NCI-H146 (cell line): ENCODE results near the gene HYAL2.

Experiments
- DNase-seq: peaks from one replicate; lab custom pipeline; 2025; lab: John Stamatoyannopoulos, UW

HYAL2 gene

DNA sequence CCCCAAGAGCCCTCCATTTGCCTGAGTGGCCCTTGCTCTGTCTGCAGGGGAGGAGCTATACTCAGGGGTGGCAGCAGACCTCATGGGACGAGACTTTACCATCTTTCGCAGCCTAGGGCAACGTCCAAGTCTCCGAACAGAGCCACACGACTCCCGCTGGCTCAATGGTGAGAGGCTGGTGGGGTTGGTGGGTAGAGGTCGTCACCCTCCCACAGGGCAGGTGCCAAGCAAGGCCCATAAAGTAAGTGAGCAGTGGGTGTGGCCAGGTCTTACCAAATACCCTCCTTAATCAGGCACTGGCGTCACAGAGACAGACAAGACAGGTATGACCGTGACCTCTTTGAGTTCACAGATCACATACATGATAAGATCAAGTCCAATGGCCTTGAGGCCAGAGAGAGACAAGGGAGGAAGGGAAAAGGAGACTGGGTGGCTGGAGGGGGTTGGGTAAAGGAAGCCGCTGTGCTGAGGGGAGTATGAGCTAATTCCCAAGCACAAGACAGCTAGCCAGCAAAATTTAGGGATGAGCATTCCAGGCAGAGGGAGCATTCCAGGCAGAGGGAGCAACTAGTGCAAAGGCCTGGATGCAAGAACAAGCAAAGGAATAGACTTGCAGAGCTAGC, 51.1 kb downstream of the HYAL2 start:
- no peak for DNase-seq

DNA sequence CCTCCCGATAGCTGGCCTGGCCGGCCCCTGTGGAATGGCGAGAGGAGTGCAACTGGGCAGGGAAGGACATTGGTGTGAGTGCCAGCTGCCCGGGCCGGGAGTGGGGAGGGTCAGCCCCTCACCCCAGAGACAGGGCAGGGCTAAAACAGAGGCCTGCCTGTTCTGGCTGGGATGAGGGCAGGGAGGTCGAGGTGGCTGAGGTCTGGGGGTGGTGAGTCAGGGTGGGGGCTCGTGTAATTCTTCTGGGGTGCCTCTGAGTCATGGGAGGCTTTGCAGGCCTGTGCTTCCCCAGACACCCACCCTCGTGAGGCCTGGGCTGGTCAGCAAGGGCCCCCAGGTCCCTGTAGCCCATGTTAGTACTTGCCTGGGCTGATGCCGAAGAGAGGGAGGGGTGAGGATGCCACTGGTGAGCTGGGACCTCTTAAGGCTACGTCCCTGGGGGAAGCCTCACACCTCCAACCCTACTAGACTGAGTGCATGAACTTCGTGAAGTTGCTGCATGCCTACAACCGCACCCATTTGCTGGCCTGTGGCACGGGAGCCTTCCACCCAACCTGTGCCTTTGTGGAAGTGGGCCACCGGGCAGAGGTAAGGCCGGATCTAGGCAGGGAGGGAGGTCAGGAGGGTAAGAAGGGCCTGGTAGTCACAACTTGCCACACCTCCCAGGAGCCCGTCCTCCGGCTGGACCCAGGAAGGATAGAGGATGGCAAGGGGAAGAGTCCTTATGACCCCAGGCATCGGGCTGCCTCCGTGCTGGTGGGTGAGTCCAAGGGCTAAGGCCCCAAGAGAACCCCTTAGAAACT, 51.9 kb downstream of the HYAL2 start:
- DNase-seq: no peak

DNA sequence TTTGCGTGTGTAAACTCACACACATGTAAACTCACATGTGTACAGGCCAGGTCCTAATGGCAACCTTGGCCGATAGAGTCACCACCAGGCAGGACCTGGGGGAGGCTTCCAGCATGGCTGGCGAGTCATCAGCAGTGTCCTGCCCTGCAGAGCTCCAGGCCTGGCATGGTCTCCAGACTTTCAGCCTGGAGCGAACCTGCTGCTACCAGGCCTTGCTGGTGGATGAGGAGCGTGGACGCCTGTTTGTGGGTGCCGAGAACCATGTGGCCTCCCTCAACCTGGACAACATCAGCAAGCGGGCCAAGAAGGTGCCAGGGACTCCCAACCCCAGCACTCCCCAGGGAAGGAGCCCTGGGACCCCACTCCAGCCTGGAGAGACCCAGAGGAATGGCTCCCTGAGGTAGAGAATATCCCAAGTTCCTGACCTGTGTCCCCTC, 52.5 kb downstream of the HYAL2 start:
- no peak for DNase-seq

DNA sequence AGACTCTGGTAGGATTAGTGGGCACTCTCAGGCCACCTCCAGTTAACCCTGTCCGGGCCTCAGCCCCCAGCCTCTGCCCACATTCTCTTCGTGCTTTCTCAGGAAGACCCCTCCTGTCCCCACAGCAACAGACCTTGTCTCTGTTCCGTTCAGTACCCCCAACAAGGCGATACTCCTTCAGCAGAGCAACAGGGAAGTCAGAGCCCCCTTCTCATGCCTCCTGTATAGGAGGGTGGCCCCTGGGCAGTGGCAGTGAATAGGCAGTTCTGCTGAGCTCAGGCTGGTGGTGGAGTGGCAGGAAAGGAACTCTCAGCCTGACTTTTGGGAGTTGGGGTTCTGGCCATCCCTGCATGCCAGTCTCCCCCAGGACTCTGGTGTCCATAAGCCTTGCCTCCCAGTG, 53.1 kb downstream of the HYAL2 start:
- DNase-seq: no peak

DNA sequence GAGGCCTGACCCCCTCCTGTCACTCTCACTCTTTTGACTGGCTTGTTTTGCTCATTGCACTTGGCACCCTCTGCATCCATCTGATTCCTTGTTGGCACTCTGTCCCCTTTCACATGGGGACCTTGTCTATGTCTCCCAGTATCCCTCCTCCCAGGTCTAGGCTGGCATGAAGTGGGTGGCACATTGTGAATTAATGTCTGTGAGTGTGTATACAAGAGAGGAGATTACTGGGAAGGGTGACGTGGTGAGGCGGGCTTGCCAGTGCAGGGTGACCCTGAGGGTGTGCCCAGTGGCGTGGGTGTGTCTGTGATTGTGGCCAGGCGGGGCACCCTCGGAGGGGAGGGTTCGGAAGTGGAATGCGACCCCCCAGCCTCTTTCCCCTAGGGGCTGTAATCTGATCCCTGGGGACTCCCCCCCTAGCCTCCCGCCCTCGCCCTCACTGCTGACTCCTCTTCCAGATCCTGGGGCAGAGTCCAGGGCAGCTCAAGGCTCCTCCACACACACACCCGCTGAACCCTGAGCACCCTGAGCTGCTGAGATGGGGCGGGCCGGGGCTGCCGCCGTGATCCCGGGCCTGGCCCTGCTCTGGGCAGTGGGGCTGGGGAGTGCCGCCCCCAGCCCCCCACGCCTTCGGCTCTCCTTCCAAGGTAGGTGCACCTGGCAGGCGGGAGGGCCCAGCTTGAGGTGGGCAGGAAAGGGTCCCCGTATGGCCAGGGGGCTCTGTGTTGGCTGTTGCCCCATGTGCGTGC, 53.7 kb downstream of the HYAL2 start, which contains the start of gene SEMA3B:
Gene SEMA3B, plus strand, starts transcription at position 445 of the 749 bp plus-strand sequence. Its CDS starts 94 bp downstream, at position 539.
- no peak for DNase-seq

DNA sequence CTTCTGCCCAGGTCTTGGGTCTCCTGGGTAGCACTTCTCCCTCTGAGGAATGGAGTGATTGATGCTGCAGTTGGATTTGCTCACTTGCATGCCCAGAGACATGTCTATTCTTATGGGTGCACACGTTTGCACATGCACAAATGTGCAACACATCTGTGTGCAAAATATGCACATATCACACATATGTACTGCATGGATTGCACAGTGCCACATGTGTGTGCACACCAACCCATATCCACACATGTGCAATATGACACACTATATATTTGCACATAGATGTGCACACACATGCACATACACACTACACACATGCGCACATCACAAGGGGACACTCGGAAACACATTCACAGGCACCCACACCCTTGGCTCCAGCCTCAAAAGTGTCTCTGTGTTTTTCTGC, 54.3 kb downstream of the HYAL2 start:
- DNase-seq: no peak
